DOHH2 (cell line): ENCODE data around the gene PWP1.

ENCODE experiments used
- H3F3A ChIP-seq: fragments of 200-600 bp; sonication (generic), shearing (Covaris generic); 2 replicates; pipeline ENCODE4 v1.6.0; 2016; ENCODE audit warnings: antibody characterized with exemption, mild to moderate bottlenecking; ENCODE audit not compliant: control insufficient read depth, insufficient read depth
- H3K27ac ChIP-seq: fragments of 200-600 bp; sonication (generic); 2 replicates; pipeline ENCODE4 v1.5.1; 2014; ENCODE audit warnings: low read depth, mild to moderate bottlenecking, low read length, moderate library complexity
- H3K27me3 ChIP-seq: fragments of 200-600 bp; sonication (generic); 2 replicates; pipeline ENCODE4 v1.6.1; 2014; ENCODE audit warnings: mild to moderate bottlenecking, low read length, mixed read lengths; ENCODE audit not compliant: control insufficient read depth
- H3K36me3 ChIP-seq: fragments of 200-600 bp; sonication (generic); 2 replicates; pipeline ENCODE4 v1.6.1; 2014; ENCODE audit warnings: mild to moderate bottlenecking, low read length, moderate library complexity, mixed read lengths; ENCODE audit not compliant: control insufficient read depth
- H3K4me1 ChIP-seq: fragments of 200-600 bp; sonication (generic); 2 replicates; pipeline ENCODE4 v1.6.1; 2014; ENCODE audit warnings: mild to moderate bottlenecking, low read length, mixed read lengths; ENCODE audit not compliant: control insufficient read depth
- H3K4me2 ChIP-seq: fragments of 200-600 bp; sonication (generic); 2 replicates; pipeline ENCODE4 v1.6.0; 2014; ENCODE audit warnings: mild to moderate bottlenecking, low read length, moderate library complexity
- H3K4me3 ChIP-seq: fragments of 200-600 bp; sonication (generic); 2 replicates; pipeline ENCODE4 v1.5.1; 2014; ENCODE audit warnings: mild to moderate bottlenecking, low read length, mixed read lengths
- H3K79me2 ChIP-seq: fragments of 200-600 bp; sonication (generic); 2 replicates; pipeline ENCODE4 v1.6.1; 2014; ENCODE audit warnings: mild to moderate bottlenecking, low read length, mixed read lengths; ENCODE audit not compliant: control insufficient read depth
- H3K9me2 ChIP-seq: fragments of 200-600 bp; sonication (generic); replicated peaks from 2 replicates; pipeline ENCODE4 v1.6.1; 2014; ENCODE audit warnings: mild to moderate bottlenecking, low read length, mixed read lengths; ENCODE audit not compliant: control insufficient read depth
- H3K9me3 ChIP-seq: fragments of 200-600 bp; sonication (generic); 2 replicates; pipeline ENCODE4 v1.6.1; 2014; ENCODE audit warnings: antibody characterized with exemption, low read length, mixed read lengths; ENCODE audit not compliant: control insufficient read depth, insufficient read depth
- H4K20me1 ChIP-seq: fragments of 200-600 bp; sonication (generic); 2 replicates; pipeline ENCODE4 v1.6.0; 2014; ENCODE audit warnings: low read depth, mild to moderate bottlenecking, antibody characterized with exemption, low read length, moderate library complexity; ENCODE audit not compliant: control insufficient read depth, insufficient read depth
- EZH2phosphoT487 ChIP-seq: fragments of 200-600 bp; sonication (generic); IDR thresholded peaks from 2 replicates; pipeline ENCODE4 v1.6.1; 2017; ENCODE audit warnings: borderline replicate concordance, mild to moderate bottlenecking, antibody characterized with exemption, low read length, moderate library complexity, mixed read lengths
- TF ChIP-seq, protein P1 (sequence below): fragments of 200-600 bp; sonication (generic); IDR thresholded peaks from one replicate; pipeline ENCODE4 v1.5.1; 2014; ENCODE audit warnings: antibody characterized with exemption, mild to moderate bottlenecking, low read depth, low read length; ENCODE audit not compliant: poor library complexity, severe bottlenecking

The PWP1 gene

DNA sequence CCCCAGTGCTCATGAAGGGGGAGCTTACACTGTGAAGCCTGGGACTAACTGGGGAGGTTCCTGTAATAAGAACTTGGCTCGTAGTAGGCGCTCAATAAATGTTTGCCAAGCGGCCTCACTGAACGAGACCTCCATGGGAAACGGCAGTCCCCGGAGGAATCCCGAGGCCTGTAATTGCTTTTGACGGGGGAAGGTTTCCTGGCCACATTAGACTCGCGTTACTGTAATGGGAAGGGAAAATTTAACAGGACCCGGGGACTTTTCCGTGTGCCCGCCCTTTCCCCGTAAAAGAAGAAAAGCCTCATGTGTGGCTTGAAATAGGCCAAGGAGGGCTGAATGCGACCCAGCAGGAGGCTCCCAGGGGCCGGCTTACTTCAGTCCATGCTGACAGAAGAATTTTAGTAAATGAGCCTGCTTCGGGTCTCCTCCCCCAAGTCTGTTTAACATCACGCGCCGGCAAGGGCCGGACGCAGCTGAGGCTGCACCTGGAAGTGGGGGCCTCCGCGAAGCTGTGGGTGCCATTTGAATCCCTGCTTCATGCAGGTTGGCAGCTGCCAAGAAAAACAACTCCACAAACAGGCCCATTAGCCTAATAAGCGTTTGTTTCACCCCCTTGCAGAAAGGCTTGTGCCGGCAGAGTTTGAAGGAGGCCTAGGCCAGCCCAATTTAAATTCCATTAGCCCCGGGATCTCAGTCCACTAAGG is 39.8 kb upstream of the PWP1 start:
- TF ChIP-seq, protein P1, sequence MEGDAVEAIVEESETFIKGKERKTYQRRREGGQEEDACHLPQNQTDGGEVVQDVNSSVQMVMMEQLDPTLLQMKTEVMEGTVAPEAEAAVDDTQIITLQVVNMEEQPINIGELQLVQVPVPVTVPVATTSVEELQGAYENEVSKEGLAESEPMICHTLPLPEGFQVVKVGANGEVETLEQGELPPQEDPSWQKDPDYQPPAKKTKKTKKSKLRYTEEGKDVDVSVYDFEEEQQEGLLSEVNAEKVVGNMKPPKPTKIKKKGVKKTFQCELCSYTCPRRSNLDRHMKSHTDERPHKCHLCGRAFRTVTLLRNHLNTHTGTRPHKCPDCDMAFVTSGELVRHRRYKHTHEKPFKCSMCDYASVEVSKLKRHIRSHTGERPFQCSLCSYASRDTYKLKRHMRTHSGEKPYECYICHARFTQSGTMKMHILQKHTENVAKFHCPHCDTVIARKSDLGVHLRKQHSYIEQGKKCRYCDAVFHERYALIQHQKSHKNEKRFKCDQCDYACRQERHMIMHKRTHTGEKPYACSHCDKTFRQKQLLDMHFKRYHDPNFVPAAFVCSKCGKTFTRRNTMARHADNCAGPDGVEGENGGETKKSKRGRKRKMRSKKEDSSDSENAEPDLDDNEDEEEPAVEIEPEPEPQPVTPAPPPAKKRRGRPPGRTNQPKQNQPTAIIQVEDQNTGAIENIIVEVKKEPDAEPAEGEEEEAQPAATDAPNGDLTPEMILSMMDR = no peak
- TF ChIP-seq EZH2phosphoT487 = no peak
- no peaks in the 10 kb centered on the region for H3K27me3 ChIP-seq
- H3K4me1 ChIP-seq = no peaks in the 10 kb centered on the region
- H3K36me3 ChIP-seq = no peaks in the 10 kb centered on the region
- H3K27ac ChIP-seq = no peak overlapping the region
- no peak overlapping the region for H3K4me3 ChIP-seq
- no peak overlapping the region for H3K4me2 ChIP-seq
- H4K20me1 ChIP-seq = no peaks in the 10 kb centered on the region
- no peaks in the 10 kb centered on the region for H3K9me3 ChIP-seq
- H3F3A ChIP-seq = no peaks in the 10 kb centered on the region
- no peaks in the 10 kb centered on the region for H3K79me2 ChIP-seq
- no peaks in the 10 kb centered on the region for H3K9me2 ChIP-seq

DNA sequence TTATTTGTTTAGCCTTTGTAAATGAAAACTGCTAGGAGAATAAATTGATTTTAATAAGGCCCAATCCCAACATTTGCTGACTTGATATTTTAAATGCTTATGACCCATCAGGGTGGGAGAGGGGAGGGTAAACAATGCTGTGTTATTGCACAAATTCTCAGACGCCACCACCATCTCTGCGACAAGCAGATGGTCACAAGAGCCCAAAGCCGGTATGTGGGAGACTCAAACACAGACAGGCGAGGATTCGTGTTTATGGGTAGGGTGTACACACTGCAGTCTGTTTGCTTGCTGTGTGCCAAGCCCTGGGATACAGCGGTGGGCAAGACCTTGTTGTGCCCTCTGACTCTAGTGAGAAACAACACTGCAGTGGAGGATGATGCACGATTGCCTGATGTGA is 39.2 kb upstream of the PWP1 start:
- H3K27me3 ChIP-seq = no peaks in the 10 kb centered on the region
- H3K9me3 ChIP-seq = no peaks in the 10 kb centered on the region
- no peak overlapping the region for H3K4me3 ChIP-seq
- H3K4me2 ChIP-seq = no peak overlapping the region
- no peaks in the 10 kb centered on the region for H3K79me2 ChIP-seq
- H3K9me2 ChIP-seq = no peaks in the 10 kb centered on the region
- no peak overlapping the region for H3K27ac ChIP-seq
- H3F3A ChIP-seq = no peaks in the 10 kb centered on the region
- H4K20me1 ChIP-seq = no peaks in the 10 kb centered on the region
- H3K36me3 ChIP-seq = no peaks in the 10 kb centered on the region
- H3K4me1 ChIP-seq = no peaks in the 10 kb centered on the region
- TF ChIP-seq EZH2phosphoT487 = no peak
- TF ChIP-seq, protein P1 = no peak

DNA sequence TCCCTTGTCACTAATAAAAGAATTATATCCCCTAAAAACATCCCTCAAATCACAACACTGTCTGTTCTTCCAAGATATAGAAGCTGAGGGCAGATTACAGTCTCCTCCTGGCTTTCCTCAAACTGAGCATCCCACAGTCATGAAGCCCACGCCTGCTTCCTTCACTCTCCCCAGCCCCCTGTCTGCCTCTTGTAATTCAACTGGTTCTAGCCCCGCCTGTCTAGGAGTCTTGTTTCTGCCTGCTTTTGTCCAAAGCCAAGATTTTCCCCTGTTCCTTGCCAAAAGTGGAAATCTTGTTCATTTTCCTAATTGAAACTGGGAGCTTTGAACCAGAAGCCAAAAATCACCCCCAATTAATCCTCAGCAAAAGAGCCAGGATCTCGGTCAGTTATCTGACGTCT is 35.9 kb upstream of the PWP1 start:
- no peak overlapping the region for H3K4me2 ChIP-seq
- H3F3A ChIP-seq = no peaks in the 10 kb centered on the region
- TF ChIP-seq, protein P1 = no peak
- no peak for TF ChIP-seq EZH2phosphoT487
- no peak overlapping the region for H3K27ac ChIP-seq
- H3K9me2 ChIP-seq = no peaks in the 10 kb centered on the region
- H4K20me1 ChIP-seq = no peaks in the 10 kb centered on the region
- no peaks in the 10 kb centered on the region for H3K4me1 ChIP-seq
- no peaks in the 10 kb centered on the region for H3K27me3 ChIP-seq
- no peaks in the 10 kb centered on the region for H3K9me3 ChIP-seq
- no peak overlapping the region for H3K4me3 ChIP-seq
- H3K79me2 ChIP-seq = no peaks in the 10 kb centered on the region
- H3K36me3 ChIP-seq = no peaks in the 10 kb centered on the region
